T-cell (primary cell): ENCODE measurements around the gene SNX33. TPM values are rescaled to one million over a fixed set of nuclear protein-coding genes. Genes with fewer than 3 reads are reported as not detected.
"Not testable (repeated sequence)": the region's sequence is repeated elsewhere in the genome, so short reads cannot be mapped to it uniquely, and the experiment has no call there.

Experiments
- ATAC-seq, 4 experiments: fragments of 200-7000 bp in 3 of 4; fragments of 150-1000 bp in 1 of 4; cut with Tn5 transposase; replicated peaks in 1 of 4; 1 replicate in 3 of 4; 2 replicates in 1 of 4; pipeline ENCODE4 v1.10.0; 2021; ENCODE audit warnings: moderate library complexity in 3 of 4, mild to moderate bottlenecking in 2 of 4, moderate number of reproducible peaks in 1 of 4
- CTCF ChIA-PET, 2 donors: fragments of 300-600 bp; sonication (Branson Sonifier 250); formaldehyde crosslinking; loops; one replicate each; lab custom pipeline; 2022; ENCODE audit warnings: antibody characterized with exemption in 2 of 2; lab: Charles Lee
- POLR2A ChIA-PET, 2 donors: fragments of 300-600 bp; sonication (Branson Sonifier 250); formaldehyde crosslinking; loops; one replicate each; lab custom pipeline; 2022; ENCODE audit warnings: antibody characterized with exemption in 2 of 2; lab: Charles Lee
- DNase-seq, 35 experiments: peaks; one replicate each; pipeline versions ENCODE4 v3.0.0 to v3.0.0-alpha.2; 2013 to 2023
- H3K27ac ChIP-seq: one replicate; pipeline ENCODE4 v1.5.1; 2013; ENCODE audit warnings: low read length
- H3K27me3 ChIP-seq, 2 experiments: replicated peaks in 1 of 2; 1 replicate in 1 of 2; 2 replicates in 1 of 2; pipeline versions ENCODE4 v1.6.1 to v1.7.0; 2013; ENCODE audit warnings: low read length in 1 of 2, mixed read lengths in 1 of 2; ENCODE audit not compliant: control insufficient read depth in 2 of 2, insufficient read depth in 2 of 2; ENCODE audit errors: extremely low read depth in 1 of 2
- H3K36me3 ChIP-seq, 2 donors: 1 replicate in 1 of 2; 2 replicates in 1 of 2; pipeline versions ENCODE4 v1.6.1 to v1.7.0; 2013; ENCODE audit warnings: low read length in 1 of 2; ENCODE audit not compliant: control insufficient read depth in 2 of 2, insufficient read depth in 1 of 2; ENCODE audit errors: extremely low read depth in 1 of 2
- H3K4me1 ChIP-seq, 2 experiments: 1 replicate in 1 of 2; 2 replicates in 1 of 2; pipeline versions ENCODE4 v1.6.1 to v1.7.0; 2013; ENCODE audit warnings: low read length in 2 of 2, mixed read lengths in 1 of 2; ENCODE audit not compliant: insufficient read depth in 2 of 2, control insufficient read depth in 1 of 2; ENCODE audit errors: extremely low read depth in 1 of 2
- H3K4me3 ChIP-seq, 2 donors: 1 replicate in 1 of 2; 2 replicates in 1 of 2; pipeline versions ENCODE4 v1.5.1 to v1.7.0; 2013; ENCODE audit warnings: mild to moderate bottlenecking in 2 of 2, low read length in 1 of 2, moderate library complexity in 1 of 2; ENCODE audit not compliant: control insufficient read depth in 1 of 2; ENCODE audit errors: extremely low read depth in 1 of 2
- H3K9me3 ChIP-seq: 2 replicates; pipeline ENCODE4 v1.7.0; 2013
- H3K27ac Mint-ChIP-seq, 2 donors: one replicate each; pipeline ENCODE4 v1.8.0; 2020 to 2021; ENCODE audit warnings: mild to moderate bottlenecking in 2 of 2, mixed read lengths in 2 of 2
- H3K27me3 Mint-ChIP-seq, 2 donors: one replicate each; pipeline ENCODE4 v1.8.0; 2021 to 2022; ENCODE audit warnings: mixed read lengths in 2 of 2
- H3K36me3 Mint-ChIP-seq: one replicate; pipeline ENCODE4 v1.8.0; 2021; ENCODE audit warnings: mixed read lengths
- H3K4me1 Mint-ChIP-seq, 3 donors: one replicate each; pipeline ENCODE4 v1.8.0; 2020 to 2022; ENCODE audit warnings: mixed read lengths in 3 of 3, mild to moderate bottlenecking in 1 of 3
- H3K4me3 Mint-ChIP-seq, 3 donors: one replicate each; pipeline ENCODE4 v1.8.0; 2020 to 2022; ENCODE audit warnings: mild to moderate bottlenecking in 3 of 3, mixed read lengths in 3 of 3, moderate library complexity in 3 of 3
- H3K9me3 Mint-ChIP-seq, 3 donors: one replicate each; pipeline ENCODE4 v1.8.0; 2020 to 2022; ENCODE audit warnings: mixed read lengths in 3 of 3
- WGBS: methylation state at CpG from one replicate; pipeline ENCODE4 v1.1.5; 2013; ENCODE audit warnings: missing lambda C conversion rate; ENCODE audit not compliant: insufficient coverage; 5-methylcytosine and 5-hydroxymethylcytosine counted together
- total RNA-seq, 35 experiments: library from RNA in 6 of 35; stranded (reverse) in 6 of 35; fragments of 120-200 nt in 1 of 35; gene quantifications; one replicate each; pipeline versions ENCODE4 v1.2.1 to v1.2.4 and lab custom pipeline; 2013 to 2026

The SNX33 gene
- total RNA-seq, 5 donors from 2014 or later (not counting 1 experiment from before 2014, with no cell fraction given), result 1.4 to 3.4 (median 2.5) TPM

GRCh38 chr15:75705375-75705774 is 57.7 kb downstream of the SNX33 start:
- H3K27ac Mint-ChIP-seq, DNase-seq, H3K4me1 Mint-ChIP-seq, H3K36me3 Mint-ChIP-seq, H3K9me3 ChIP-seq, H3K27me3 ChIP-seq, H3K4me3 Mint-ChIP-seq, H3K4me1 ChIP-seq, H3K4me3 ChIP-seq, H3K27ac ChIP-seq, CTCF ChIA-PET, H3K27me3 Mint-ChIP-seq, H3K36me3 ChIP-seq, POLR2A ChIA-PET, H3K9me3 Mint-ChIP-seq, ATAC-seq: not testable (repeated sequence)
- 80% methylated on average over 2 of the region's 5 CpGs for WGBS

DNA sequence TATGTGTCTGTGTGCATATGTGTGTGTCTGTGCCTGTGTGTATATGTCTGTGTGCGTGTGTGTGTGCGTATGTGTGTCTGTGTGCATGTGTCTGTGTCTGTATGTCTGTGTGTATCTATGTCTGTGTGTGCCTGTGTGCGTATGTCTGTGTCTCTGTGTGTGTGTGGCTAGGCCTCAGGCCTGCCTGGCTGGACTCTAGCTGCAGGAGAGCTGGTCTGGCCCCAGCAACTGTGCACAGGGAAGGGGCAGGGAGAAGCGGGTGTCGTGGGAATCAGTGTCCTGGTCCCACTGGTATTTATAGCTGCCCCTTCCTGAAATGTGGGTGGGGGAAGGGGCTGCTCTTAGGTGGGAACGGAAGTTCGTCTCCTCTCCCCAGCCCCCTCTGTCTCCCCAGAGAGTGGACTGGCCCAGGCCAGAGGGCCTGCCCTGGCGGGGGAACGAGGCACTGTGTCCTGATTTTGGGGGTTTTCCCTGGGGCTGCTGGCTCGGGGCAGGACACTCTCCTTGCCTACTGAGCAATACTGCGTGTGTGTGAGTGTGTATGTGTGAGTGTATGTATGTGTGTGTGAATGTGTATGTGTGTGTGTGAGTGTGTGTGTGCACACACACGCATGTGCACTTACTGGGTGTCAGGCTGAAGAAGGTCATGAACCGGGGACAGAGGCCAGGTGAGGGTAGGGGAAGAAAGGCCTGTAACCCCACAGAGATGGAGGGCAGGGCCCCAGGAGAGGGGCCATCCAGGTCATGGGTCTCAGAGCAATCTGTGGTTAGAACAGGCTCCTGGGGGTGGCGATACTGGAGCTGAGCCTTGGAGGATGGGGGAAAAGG is 58.4 kb downstream of the SNX33 start:
- CTCF ChIA-PET, result no interaction called here
- no peaks in the 10 kb centered on the region for H3K36me3 ChIP-seq
- Mint-ChIP-seq H3K27ac (no peak overlapping the region), H3K27me3 (no peaks in the 10 kb centered on the region), H3K9me3 (no peaks in the 10 kb centered on the region), H3K4me3 (no peak overlapping the region), H3K4me1 (no peaks in the 10 kb centered on the region), H3K36me3 (no peaks in the 10 kb centered on the region)
- no peak overlapping the region for H3K27ac ChIP-seq
- POLR2A ChIA-PET, result no interaction called here
- H3K27me3 ChIP-seq, result no peaks in the 10 kb centered on the region
- H3K9me3 ChIP-seq, result no peaks in the 10 kb centered on the region
- no peaks in the 10 kb centered on the region for H3K4me1 ChIP-seq
- no peak overlapping the region for H3K4me3 ChIP-seq
- ATAC-seq (no peak), DNase-seq (no peak)
- WGBS, result 88% methylated on average over 6 of the region's 14 CpGs

- DNase-seq (no peak), ATAC-seq (no peak)
- Mint-ChIP-seq H3K36me3 (no peaks in the 10 kb centered on the region), H3K4me1 (no peaks in the 10 kb centered on the region), H3K9me3 (no peaks in the 10 kb centered on the region), H3K27ac (no peak overlapping the region), H3K27me3 (peaks cover 2 to 3% of the 10 kb centered on the region in 2 donors), H3K4me3 (no peak overlapping the region)
- no peaks in the 10 kb centered on the region for H3K4me1 ChIP-seq
- H3K9me3 ChIP-seq, result no peaks in the 10 kb centered on the region
- ChIA-PET CTCF (no interaction called here), POLR2A (no interaction called here)
- no peak overlapping the region for H3K4me3 ChIP-seq
- WGBS, result 67% methylated on average over 1 of the region's 2 CpGs
- H3K27ac ChIP-seq, result no peak overlapping the region
- H3K36me3 ChIP-seq, result no peaks in the 10 kb centered on the region
- H3K27me3 ChIP-seq, result no peaks in the 10 kb centered on the region
These were observed 58.9 kb downstream of the SNX33 start for GRCh38 chr15:75706682-75706954.

DNA sequence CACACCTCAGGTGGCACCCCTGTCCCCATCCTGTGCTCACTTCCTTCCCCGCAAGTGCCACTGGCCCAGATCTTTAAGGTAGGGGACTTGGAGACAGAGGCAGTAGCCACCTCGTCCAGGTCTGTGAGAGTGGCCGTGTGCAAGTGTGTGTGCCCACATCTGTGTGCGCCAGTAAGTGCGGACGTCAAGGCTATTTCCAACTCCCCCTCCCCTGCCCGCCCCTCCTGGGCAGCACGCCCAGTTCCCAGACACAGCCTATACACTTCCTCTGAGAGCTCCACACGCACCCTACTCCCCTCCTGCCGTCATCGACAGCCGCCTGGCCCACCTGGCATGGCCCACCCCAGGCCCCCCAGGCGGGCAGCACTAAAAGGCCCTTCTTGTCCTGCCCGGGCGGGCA is 61.7 kb downstream of the SNX33 start:
- WGBS, result 76% methylated on average over 5 of the region's 15 CpGs
- not testable (repeated sequence) for H3K27ac Mint-ChIP-seq

DNA sequence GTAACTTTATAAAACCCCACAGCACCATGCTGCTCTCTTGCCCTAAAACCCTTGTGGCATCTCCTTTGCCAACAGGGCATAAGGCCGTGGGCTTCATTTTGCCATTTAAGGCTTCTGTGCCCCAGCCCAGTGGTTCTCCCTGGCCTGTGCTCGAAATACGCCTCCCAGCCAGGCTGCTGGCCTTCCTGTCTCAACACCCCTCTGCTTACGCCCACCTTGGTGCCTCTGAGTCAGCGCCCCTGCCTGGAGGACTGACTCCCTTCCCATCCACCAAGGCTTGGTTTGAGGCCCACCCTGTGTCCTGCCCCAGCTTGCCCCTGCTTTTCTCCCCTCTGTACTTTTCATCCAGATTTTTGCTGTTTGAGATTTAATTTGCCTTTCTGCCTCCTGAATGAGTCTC is 63.2 kb downstream of the SNX33 start:
- H3K27me3 ChIP-seq, result peaks cover 6 to 16% of the 10 kb centered on the region in 2 experiments
- H3K9me3 ChIP-seq, ATAC-seq, H3K36me3 ChIP-seq, CTCF ChIA-PET, POLR2A ChIA-PET, DNase-seq, H3K4me1 ChIP-seq, H3K36me3 Mint-ChIP-seq, H3K4me3 Mint-ChIP-seq, H3K9me3 Mint-ChIP-seq, H3K4me3 ChIP-seq, H3K27ac ChIP-seq, H3K4me1 Mint-ChIP-seq, H3K27ac Mint-ChIP-seq: not testable (repeated sequence)
- WGBS, result no CpG with 5 or more reads among the region's 5 CpGs
- peaks cover 9 to 15% of the 10 kb centered on the region in 2 donors for H3K27me3 Mint-ChIP-seq

More for the DNA sequence above, 61.7 kb downstream of the SNX33 start:
- CTCF ChIA-PET, H3K4me3 Mint-ChIP-seq, H3K9me3 Mint-ChIP-seq, H3K4me3 ChIP-seq, H3K4me1 Mint-ChIP-seq, ATAC-seq, DNase-seq, H3K36me3 Mint-ChIP-seq, H3K36me3 ChIP-seq, H3K27ac ChIP-seq, H3K9me3 ChIP-seq, POLR2A ChIA-PET, H3K4me1 ChIP-seq: not testable (repeated sequence)
- peaks cover 9 to 15% of the 10 kb centered on the region in 2 donors for H3K27me3 Mint-ChIP-seq
- peaks cover 6 to 16% of the 10 kb centered on the region in 2 experiments for H3K27me3 ChIP-seq

- H3K4me3 Mint-ChIP-seq, CTCF ChIA-PET, ATAC-seq: not testable (repeated sequence)
These were observed 63.8 kb downstream of the SNX33 start for GRCh38 chr15:75711495-75711894.

More at GRCh38 chr15:75711495-75711894, 63.8 kb downstream of the SNX33 start:
- H3K4me3 ChIP-seq, DNase-seq, H3K36me3 ChIP-seq, H3K27ac Mint-ChIP-seq, H3K9me3 ChIP-seq, H3K36me3 Mint-ChIP-seq, H3K27ac ChIP-seq, POLR2A ChIA-PET, H3K9me3 Mint-ChIP-seq, H3K4me1 Mint-ChIP-seq, H3K4me1 ChIP-seq: not testable (repeated sequence)
- WGBS, result 65% methylated on average over 3 of the region's 7 CpGs
- H3K27me3 ChIP-seq, result peaks cover 6 to 16% of the 10 kb centered on the region in 2 experiments
- H3K27me3 Mint-ChIP-seq, result peaks cover 9 to 15% of the 10 kb centered on the region in 2 donors
